ENCODE measurements around the gene RPS27. TPM values are rescaled to one million over a fixed set of nuclear protein-coding genes. Genes with fewer than 3 reads are reported as not detected.
A peak's percentile ranks its signal among the peaks of the same experiment; 100 is the strongest.

RPS27 gene
- polyA plus RNA-seq, 3 donors, result 4,186 to 7,443 (median 4,309) TPM

GRCh38 chr1:153944827-153945117, 45.8 kb upstream of the RPS27 start:
- Histone ChIP-seq H3K27me3 (ENCODE audit: control insufficient read depth in 2 of 2, insufficient read depth in 2 of 2, low read length in 2 of 2) (no peaks in the 10 kb centered on the region), H2AFZ (ENCODE audit: insufficient read depth, low read depth, low read length, poor library complexity, severe bottlenecking) (no peak overlapping the region), H3K79me2 (ENCODE audit: insufficient read depth, low read length) (peaks cover 66% of the 10 kb centered on the region), H3K9ac (ENCODE audit: insufficient read depth, low read length, poor library complexity, severe bottlenecking) (peak overlapping the region; percentile 94), H4K20me1 (ENCODE audit: insufficient read depth, low read length) (peaks cover 28% of the 10 kb centered on the region), H3K4me2 (replicated peaks; ENCODE audit: extremely low read depth, low read length, poor library complexity, severe bottlenecking) (peak overlapping the region; percentile 83), H3K9me3 (replicated peaks in 1 of 2; ENCODE audit: control insufficient read depth in 1 of 2, insufficient read depth in 1 of 2, low read length in 2 of 2) (no peaks in the 10 kb centered on the region), H3K27ac (ENCODE audit: low read depth in 1 of 2, low read length in 2 of 2) (peak overlapping the region; percentile 100), H3K4me3 (replicated peaks in 1 of 3; ENCODE audit: low read depth in 2 of 3, low read length in 3 of 3) (peak overlapping the region; percentile 70 to 83 (median 83)), H3K4me1 (ENCODE audit: control insufficient read depth in 1 of 2, insufficient read depth in 2 of 2, low read length in 2 of 2) (peaks cover 54 to 66% of the 10 kb centered on the region in 2 donors), H3K36me3 (replicated peaks in 1 of 2; ENCODE audit: control insufficient read depth in 1 of 2, insufficient read depth in 2 of 2, low read length in 2 of 2) (peaks cover 59 to 61% of the 10 kb centered on the region in 2 donors)
- no peak for DNase-seq
- Mint-ChIP-seq H3K27me3 (ENCODE audit: low read depth in 3 of 3) (no peaks in the 10 kb centered on the region), H3K36me3 (peaks cover 56 to 62% of the 10 kb centered on the region in 2 donors), H3K4me1 (peaks cover 61% of the 10 kb centered on the region), H3K4me3 (peak overlapping the region; percentile 83 to 93), H3K9me3 (no peaks in the 10 kb centered on the region), H3K27ac (peak overlapping the region; percentile 98 to 100 (median 100))
- 0% methylated on average over 3 of the region's 3 CpGs for WGBS (ENCODE audit: insufficient coverage)
- intact Hi-C loops (cut with micrococcal nuclease), result loop anchor here in 1 of 2 donors (2.0 kb wide), 1 partner anchor 22 kb away; the partner anchor contains the start of gene GATAD2B
- TF ChIP-seq CTCF (IDR thresholded peaks at IDR 0.05), result no peak

- 1% methylated on average over 8 of the region's 12 CpGs for WGBS (ENCODE audit: insufficient coverage)
- Mint-ChIP-seq H3K9me3 (no peaks in the 10 kb centered on the region), H3K27ac (peak overlapping the region; percentile 98 to 100 (median 100)), H3K36me3 (peaks cover 56 to 62% of the 10 kb centered on the region in 2 donors), H3K4me3 (peak overlapping the region; percentile 83 to 93), H3K4me1 (peaks cover 59% of the 10 kb centered on the region), H3K27me3 (ENCODE audit: low read depth in 3 of 3) (no peaks in the 10 kb centered on the region)
- no peaks in the 10 kb centered on the region for H3K9me3 ChIP-seq (replicated peaks in 1 of 2; ENCODE audit: control insufficient read depth in 1 of 2, insufficient read depth in 1 of 2, low read length in 2 of 2)
- TF ChIP-seq CTCF (IDR thresholded peaks at IDR 0.05), result no peak
- H3K4me1 ChIP-seq (ENCODE audit: control insufficient read depth in 1 of 2, insufficient read depth in 2 of 2, low read length in 2 of 2), result peaks cover 54 to 66% of the 10 kb centered on the region in 2 donors
- peaks cover 61% of the 10 kb centered on the region for H3K79me2 ChIP-seq (ENCODE audit: insufficient read depth, low read length)
- peak overlapping the region; percentile 70 to 83 (median 83) for H3K4me3 ChIP-seq (replicated peaks in 1 of 3; ENCODE audit: low read depth in 2 of 3, low read length in 3 of 3)
- peak; percentile 87 to 92 (median 88) for DNase-seq
- no peak overlapping the region for H2AFZ ChIP-seq (ENCODE audit: insufficient read depth, low read depth, low read length, poor library complexity, severe bottlenecking)
- H4K20me1 ChIP-seq (ENCODE audit: insufficient read depth, low read length), result peaks cover 24% of the 10 kb centered on the region
- intact Hi-C loops (cut with micrococcal nuclease), result loop anchor here in 1 of 2 donors (2.0 kb wide), 1 partner anchor 22 kb away; the partner anchor contains the start of gene GATAD2B
- peak overlapping the region; percentile 100 for H3K27ac ChIP-seq (ENCODE audit: low read depth in 1 of 2, low read length in 2 of 2)
- H3K27me3 ChIP-seq (ENCODE audit: control insufficient read depth in 2 of 2, insufficient read depth in 2 of 2, low read length in 2 of 2), result no peaks in the 10 kb centered on the region
- H3K36me3 ChIP-seq (replicated peaks in 1 of 2; ENCODE audit: control insufficient read depth in 1 of 2, insufficient read depth in 2 of 2, low read length in 2 of 2), result peaks cover 59 to 61% of the 10 kb centered on the region in 2 donors
- peak overlapping the region; percentile 83 for H3K4me2 ChIP-seq (replicated peaks; ENCODE audit: extremely low read depth, low read length, poor library complexity, severe bottlenecking)
- H3K9ac ChIP-seq (ENCODE audit: insufficient read depth, low read length, poor library complexity, severe bottlenecking), result peak overlapping the region; percentile 94
Observed at GRCh38 chr1:153945131-153945794, 45.3 kb upstream of the RPS27 start.

Measured in CD14-positive monocyte (primary cell).